ENCODE data around the gene USP3. TPM values are rescaled to one million over a fixed set of nuclear protein-coding genes. Genes with fewer than 3 reads are reported as not detected.

The USP3 gene
- total and polyA plus RNA-seq, 10 of the 15 experiments (the other 5 are each of a cell fraction or from before 2014, with no cell fraction given): 23.8 to 64.5 (median 50.3) TPM

DNA sequence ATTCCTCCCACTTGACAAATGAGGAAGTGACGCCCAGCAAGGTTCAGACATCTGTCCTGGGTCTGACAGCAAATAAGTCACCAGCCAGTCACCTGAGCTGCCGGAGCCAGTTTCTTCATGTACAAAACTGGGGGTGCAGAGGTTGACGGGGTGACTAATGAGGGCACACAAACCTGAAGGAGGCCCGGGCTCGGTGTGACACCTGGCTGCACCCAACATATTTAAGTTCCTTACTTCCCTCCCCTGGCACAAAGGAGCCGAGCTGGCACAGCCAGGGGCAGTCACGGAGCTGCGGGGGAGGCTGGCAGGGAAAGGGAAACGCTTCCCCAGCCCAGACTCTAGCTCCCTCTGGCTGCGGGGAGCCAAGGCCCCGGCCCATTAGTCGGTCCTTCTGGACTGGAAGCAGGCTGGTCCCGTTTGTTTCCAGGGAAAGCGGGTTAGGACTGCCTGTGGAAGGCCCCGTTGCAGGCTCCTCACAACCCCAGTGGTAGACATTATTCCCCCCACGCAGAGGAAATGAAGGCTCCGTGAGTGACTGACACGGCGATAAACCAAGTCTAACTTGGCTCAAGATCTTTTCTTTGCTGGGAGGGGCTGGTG lies 95.1 kb downstream of the USP3 start (continued):
- TF ChIP-seq NR2F1 (conservative IDR thresholded peaks at IDR 0.05) (peak; percentile 56; the same call in 1 of the 2 replicates), EGR1 (IDR thresholded peaks at IDR 0.05; ENCODE audit: borderline replicate concordance in 1 of 2, low read depth in 2 of 2, low read length in 2 of 2) (peak; percentile 10 to 57; a peak in 2 of 3 replicates), POLR2AphosphoS2 (IDR thresholded peaks at IDR 0.05; ENCODE audit: low read depth, low read length) (peak; percentile 44; the same call in 1 of the 2 replicates), MYC (IDR thresholded peaks at IDR 0.05; ENCODE audit: insufficient read depth, insufficient read length, insufficient replicate concordance, low read length, severe bottlenecking) (no peak), TBL1XR1 (IDR thresholded peaks at IDR 0.05; ENCODE audit: low read depth, low read length) (no peak), STAT3 (IDR thresholded peaks at IDR 0.05; ENCODE audit: low read depth, low read length) (no peak), DPF2 (IDR thresholded peaks at IDR 0.05) (no peak), ETV6 (conservative IDR thresholded peaks at IDR 0.05 in 1 of 2, IDR thresholded peaks at IDR 0.05 in 1 of 2; ENCODE audit: borderline replicate concordance in 1 of 2, low read depth in 1 of 2) (no peak), TCF12 (IDR thresholded peaks at IDR 0.05; ENCODE audit: low read depth, low read length) (no peak), RELA (IDR thresholded peaks at IDR 0.05; ENCODE audit: borderline replicate concordance, partially characterized antibody) (no peak), ZNF384 (IDR thresholded peaks at IDR 0.05; ENCODE audit: borderline replicate concordance, low read depth, low read length) (no peak), USF1 (IDR thresholded peaks at IDR 0.05; ENCODE audit: borderline replicate concordance, extremely low read length, insufficient read depth, low read depth, low read length) (no peak), RBBP5 (conservative IDR thresholded peaks at IDR 0.05) (no peak), TCF7 (IDR thresholded peaks at IDR 0.05; ENCODE audit: borderline replicate concordance) (no peak), NFIC (IDR thresholded peaks at IDR 0.05; ENCODE audit: low read depth, low read length) (no peak), SMAD1 (IDR thresholded peaks at IDR 0.05; ENCODE audit: low read depth, partially characterized antibody) (no peak), ATF3 (IDR thresholded peaks at IDR 0.05; ENCODE audit: borderline replicate concordance, extremely low read depth, low read depth, low read length) (no peak), JUNB (IDR thresholded peaks at IDR 0.05) (no peak), CTCF (IDR thresholded peaks at IDR 0.05 in 2 of 3, conservative IDR thresholded peaks at IDR 0.05 in 1 of 3; ENCODE audit: control insufficient read depth in 2 of 3, extremely low read depth in 1 of 3, insufficient read depth in 1 of 3, low read depth in 3 of 3, low read length in 3 of 3) (peak; percentile 50 to 88 (median 74)), SMAD5 (IDR thresholded peaks at IDR 0.05; ENCODE audit: low read depth) (no peak), SPI1 (IDR thresholded peaks at IDR 0.05; ENCODE audit: borderline replicate concordance, insufficient read depth, low read depth, low read length) (peak; percentile 94)
- TF ChIP-seq, protein P1, sequence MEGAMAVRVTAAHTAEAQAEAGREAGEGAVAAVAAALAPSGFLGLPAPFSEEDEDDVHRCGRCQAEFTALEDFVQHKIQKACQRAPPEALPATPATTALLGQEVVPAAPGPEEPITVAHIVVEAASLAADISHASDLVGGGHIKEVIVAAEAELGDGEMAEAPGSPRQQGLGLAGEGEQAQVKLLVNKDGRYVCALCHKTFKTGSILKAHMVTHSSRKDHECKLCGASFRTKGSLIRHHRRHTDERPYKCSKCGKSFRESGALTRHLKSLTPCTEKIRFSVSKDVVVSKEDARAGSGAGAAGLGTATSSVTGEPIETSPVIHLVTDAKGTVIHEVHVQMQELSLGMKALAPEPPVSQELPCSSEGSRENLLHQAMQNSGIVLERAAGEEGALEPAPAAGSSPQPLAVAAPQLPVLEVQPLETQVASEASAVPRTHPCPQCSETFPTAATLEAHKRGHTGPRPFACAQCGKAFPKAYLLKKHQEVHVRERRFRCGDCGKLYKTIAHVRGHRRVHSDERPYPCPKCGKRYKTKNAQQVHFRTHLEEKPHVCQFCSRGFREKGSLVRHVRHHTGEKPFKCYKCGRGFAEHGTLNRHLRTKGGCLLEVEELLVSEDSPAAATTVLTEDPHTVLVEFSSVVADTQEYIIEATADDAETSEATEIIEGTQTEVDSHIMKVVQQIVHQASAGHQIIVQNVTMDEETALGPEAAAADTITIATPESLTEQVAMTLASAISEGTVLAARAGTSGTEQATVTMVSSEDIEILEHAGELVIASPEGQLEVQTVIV (IDR thresholded peaks at IDR 0.05; ENCODE audit: borderline replicate concordance, partially characterized antibody): no peak
- TF ChIP-seq, protein P2, sequence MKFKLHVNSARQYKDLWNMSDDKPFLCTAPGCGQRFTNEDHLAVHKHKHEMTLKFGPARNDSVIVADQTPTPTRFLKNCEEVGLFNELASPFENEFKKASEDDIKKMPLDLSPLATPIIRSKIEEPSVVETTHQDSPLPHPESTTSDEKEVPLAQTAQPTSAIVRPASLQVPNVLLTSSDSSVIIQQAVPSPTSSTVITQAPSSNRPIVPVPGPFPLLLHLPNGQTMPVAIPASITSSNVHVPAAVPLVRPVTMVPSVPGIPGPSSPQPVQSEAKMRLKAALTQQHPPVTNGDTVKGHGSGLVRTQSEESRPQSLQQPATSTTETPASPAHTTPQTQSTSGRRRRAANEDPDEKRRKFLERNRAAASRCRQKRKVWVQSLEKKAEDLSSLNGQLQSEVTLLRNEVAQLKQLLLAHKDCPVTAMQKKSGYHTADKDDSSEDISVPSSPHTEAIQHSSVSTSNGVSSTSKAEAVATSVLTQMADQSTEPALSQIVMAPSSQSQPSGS (IDR thresholded peaks at IDR 0.05; ENCODE audit: low read length): no peak
